IPS-18a (cell line): ENCODE measurements around the gene C1RL.

Experiments used
- H3K27ac ChIP-seq: one replicate; pipeline ENCODE4 v1.5.1; 2013; ENCODE audit warnings: low read length
- H3K27me3 ChIP-seq: one replicate; pipeline ENCODE4 v1.6.1; 2013; ENCODE audit warnings: mild to moderate bottlenecking, low read length; ENCODE audit not compliant: control insufficient read depth, insufficient read depth
- H3K36me3 ChIP-seq: one replicate; pipeline ENCODE4 v1.6.1; 2013; ENCODE audit warnings: low read depth, low read length; ENCODE audit not compliant: control insufficient read depth
- H3K4me1 ChIP-seq: one replicate; pipeline ENCODE4 v1.6.1; 2013; ENCODE audit warnings: low read depth, low read length; ENCODE audit not compliant: control insufficient read depth
- H3K4me3 ChIP-seq: one replicate; pipeline ENCODE4 v1.5.1; 2013; ENCODE audit warnings: low read length
- H3K9ac ChIP-seq: one replicate; pipeline ENCODE4 v1.6.1; 2013; ENCODE audit warnings: mild to moderate bottlenecking, low read length, moderate library complexity
- H3K9me3 ChIP-seq: one replicate; pipeline ENCODE4 v1.6.1; 2013; ENCODE audit warnings: low read depth, low read length; ENCODE audit not compliant: control insufficient read depth

Gene C1RL

DNA sequence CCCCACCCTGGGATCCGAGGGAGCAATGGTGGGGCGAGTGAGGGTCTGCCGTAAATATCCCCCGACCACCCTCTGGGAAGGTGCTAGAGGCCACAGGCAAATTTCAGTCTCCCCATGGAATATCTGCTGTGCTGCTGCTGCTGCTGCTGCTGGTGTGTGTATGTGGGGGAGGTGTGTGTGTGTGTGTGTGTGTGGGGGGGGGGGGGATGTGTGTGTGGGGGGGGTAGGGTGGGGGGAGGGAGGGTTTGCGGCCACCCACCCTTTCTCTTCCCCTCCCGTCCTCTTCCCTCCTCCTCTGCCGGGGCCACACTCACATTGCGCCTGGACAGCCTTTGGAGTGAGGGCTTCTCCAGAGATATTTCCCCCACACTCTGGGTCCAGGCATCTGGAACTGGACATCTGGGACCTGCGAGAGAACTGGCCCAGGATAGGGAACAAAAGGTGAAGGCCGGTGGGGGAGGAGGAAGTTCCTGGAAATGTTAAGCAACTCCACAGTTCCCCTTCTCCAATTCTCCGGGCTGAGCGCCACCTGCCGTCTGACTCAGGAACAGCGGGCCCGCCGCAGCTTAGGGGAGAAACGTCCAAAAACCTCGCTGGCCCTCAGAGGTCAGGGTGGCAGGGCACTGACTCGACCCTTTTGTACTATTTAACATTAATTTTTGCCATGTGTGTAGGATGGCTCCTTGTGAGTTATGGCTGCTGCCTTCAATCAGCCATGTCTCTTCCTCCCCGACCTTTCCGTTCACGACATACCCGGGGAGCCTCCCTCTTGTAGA is at the start of gene C1RL:
C1RL (minus strand) TSS at position 419 of the 776 bp plus-strand sequence; CDS start at position 385, 34 bp downstream.
- Histone ChIP-seq H3K4me3 (peak within 1 kb of the TSS; percentile 91), H3K9ac (peak within 1 kb of the TSS; percentile 80), H3K36me3 (no peaks in the 10 kb centered on the region), H3K27ac (peak within 1 kb of the TSS; percentile 49), H3K4me1 (no peaks in the 10 kb centered on the region), H3K9me3 (no peaks in the 10 kb centered on the region), H3K27me3 (no peaks in the 10 kb centered on the region)

DNA sequence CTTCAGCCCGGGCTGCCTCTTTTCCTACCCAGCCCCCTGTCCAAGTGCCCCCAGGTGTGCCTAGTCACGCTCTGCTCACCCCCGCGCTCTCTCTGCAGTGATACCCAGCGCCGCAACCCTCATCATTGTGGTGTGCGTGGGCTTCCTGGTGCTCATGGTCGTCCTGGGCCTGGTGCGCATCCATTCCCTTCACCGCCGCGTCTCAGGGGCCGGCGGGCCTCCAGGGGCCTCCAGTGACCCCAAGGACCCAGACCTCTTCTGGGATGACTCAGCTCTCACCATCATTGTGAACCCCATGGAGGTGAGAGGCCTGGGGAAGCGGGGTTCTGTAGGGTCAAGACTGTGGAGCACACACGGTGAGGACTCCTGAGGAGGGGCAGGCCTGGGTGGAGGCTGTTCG is 48.4 kb upstream of the C1RL start:
- H3K36me3 ChIP-seq, result no peaks in the 10 kb centered on the region
- H3K4me1 ChIP-seq, result no peaks in the 10 kb centered on the region
- H3K27me3 ChIP-seq, result no peaks in the 10 kb centered on the region
- no peak overlapping the region for H3K9ac ChIP-seq
- H3K4me3 ChIP-seq, result no peak overlapping the region
- no peak overlapping the region for H3K27ac ChIP-seq
- H3K9me3 ChIP-seq, result no peaks in the 10 kb centered on the region

- Histone ChIP-seq H3K36me3 (no peaks in the 10 kb centered on the region), H3K9ac (no peak overlapping the region), H3K4me3 (no peak overlapping the region), H3K27ac (no peak overlapping the region), H3K9me3 (no peaks in the 10 kb centered on the region), H3K4me1 (no peaks in the 10 kb centered on the region), H3K27me3 (no peaks in the 10 kb centered on the region)
These were observed 47.5 kb upstream of the C1RL start for GRCh38 chr12:7156259-7157197.

- Histone ChIP-seq H3K4me3 (no peak overlapping the region), H3K9ac (no peak overlapping the region), H3K27me3 (no peaks in the 10 kb centered on the region), H3K4me1 (no peaks in the 10 kb centered on the region), H3K27ac (no peak overlapping the region), H3K36me3 (peaks cover 8% of the 10 kb centered on the region), H3K9me3 (no peaks in the 10 kb centered on the region)
These were observed 46.5 kb upstream of the C1RL start for GRCh38 chr12:7155471-7156034.

DNA sequence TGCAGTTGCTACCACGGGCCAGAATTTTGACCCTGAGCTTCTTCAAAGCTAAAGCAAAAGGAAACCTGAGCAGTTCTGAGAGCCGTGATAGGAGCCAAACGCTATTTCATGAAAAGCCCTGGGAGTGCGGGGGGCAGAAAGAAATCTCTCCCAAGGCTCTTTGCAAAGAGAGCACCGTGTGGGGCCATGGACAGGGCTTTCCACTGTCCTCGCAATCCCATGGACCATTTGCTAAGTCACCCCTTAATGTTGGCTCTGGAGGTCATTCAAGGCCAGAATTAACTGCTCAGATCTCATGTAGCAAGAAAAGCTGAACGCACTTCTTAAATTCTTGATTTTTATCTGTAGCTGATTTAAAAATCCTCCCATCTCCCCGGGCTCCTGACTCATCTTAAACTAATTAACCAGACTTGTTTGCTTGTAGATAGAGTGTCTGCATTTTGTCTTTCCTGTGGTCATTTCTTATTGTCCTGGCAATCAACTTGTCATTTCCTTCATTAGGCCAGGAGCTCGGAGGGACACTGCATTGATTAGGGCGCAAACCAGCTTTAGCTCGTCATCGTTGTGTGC is 46.0 kb upstream of the C1RL start:
- Histone ChIP-seq H3K9ac (no peak overlapping the region), H3K4me1 (no peaks in the 10 kb centered on the region), H3K4me3 (no peak overlapping the region), H3K9me3 (no peaks in the 10 kb centered on the region), H3K27me3 (no peaks in the 10 kb centered on the region), H3K36me3 (peaks cover 11% of the 10 kb centered on the region), H3K27ac (no peak overlapping the region)

DNA sequence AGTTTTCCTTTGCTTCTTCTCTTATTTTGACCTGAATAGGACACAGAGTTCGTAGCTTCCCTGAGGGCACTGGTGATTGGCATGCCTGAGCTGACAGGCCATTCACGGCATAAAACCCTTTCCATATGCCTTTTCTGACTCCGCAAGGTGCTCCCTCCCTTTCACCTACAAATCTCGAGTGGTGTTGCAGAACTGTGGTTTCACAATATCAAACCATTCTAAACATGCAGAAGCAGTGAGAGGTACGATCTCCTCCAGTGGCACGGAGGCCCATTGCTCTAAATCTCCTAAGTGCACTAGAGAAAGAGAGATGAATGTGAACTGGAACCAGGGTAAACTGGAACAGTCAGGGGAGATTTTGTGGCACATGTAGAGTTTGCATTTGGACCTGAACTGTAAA is 45.0 kb upstream of the C1RL start:
- peaks cover 11% of the 10 kb centered on the region for H3K36me3 ChIP-seq
- H3K4me1 ChIP-seq, result no peaks in the 10 kb centered on the region
- no peak overlapping the region for H3K4me3 ChIP-seq
- H3K27ac ChIP-seq, result no peak overlapping the region
- H3K9me3 ChIP-seq, result no peaks in the 10 kb centered on the region
- no peak overlapping the region for H3K9ac ChIP-seq
- no peaks in the 10 kb centered on the region for H3K27me3 ChIP-seq

GRCh38 chr12:7152818-7153217 is 43.8 kb upstream of the C1RL start:
- H3K4me1 ChIP-seq, result no peaks in the 10 kb centered on the region
- H3K9ac ChIP-seq, result no peak overlapping the region
- H3K36me3 ChIP-seq, result peaks cover 11% of the 10 kb centered on the region
- no peak overlapping the region for H3K27ac ChIP-seq
- no peaks in the 10 kb centered on the region for H3K27me3 ChIP-seq
- H3K9me3 ChIP-seq, result no peaks in the 10 kb centered on the region
- H3K4me3 ChIP-seq, result no peak overlapping the region

DNA sequence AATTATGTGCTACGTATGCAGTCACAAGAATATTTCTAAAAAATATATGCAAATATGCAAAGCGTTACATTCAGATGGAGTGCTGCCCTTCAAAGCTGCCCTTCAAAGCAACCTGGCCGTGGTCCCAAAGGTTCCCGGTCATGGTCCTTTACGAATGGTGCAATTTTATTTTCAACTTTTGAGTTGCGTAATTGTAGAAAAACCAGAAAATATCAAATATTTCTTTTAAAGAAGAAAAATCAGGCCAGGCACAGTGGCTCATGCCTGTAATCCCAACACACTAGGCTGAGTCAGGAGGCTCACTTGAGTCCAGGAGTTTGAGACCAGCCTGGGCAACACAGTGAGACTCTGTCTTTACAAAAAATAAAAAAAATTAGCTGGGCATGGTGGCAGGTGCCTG is 42.5 kb upstream of the C1RL start:
- no peak overlapping the region for H3K4me3 ChIP-seq
- H3K9me3 ChIP-seq, result no peaks in the 10 kb centered on the region
- H3K27ac ChIP-seq, result no peak overlapping the region
- peaks cover 11% of the 10 kb centered on the region for H3K36me3 ChIP-seq
- H3K4me1 ChIP-seq, result no peaks in the 10 kb centered on the region
- no peak overlapping the region for H3K9ac ChIP-seq
- H3K27me3 ChIP-seq, result no peaks in the 10 kb centered on the region

DNA sequence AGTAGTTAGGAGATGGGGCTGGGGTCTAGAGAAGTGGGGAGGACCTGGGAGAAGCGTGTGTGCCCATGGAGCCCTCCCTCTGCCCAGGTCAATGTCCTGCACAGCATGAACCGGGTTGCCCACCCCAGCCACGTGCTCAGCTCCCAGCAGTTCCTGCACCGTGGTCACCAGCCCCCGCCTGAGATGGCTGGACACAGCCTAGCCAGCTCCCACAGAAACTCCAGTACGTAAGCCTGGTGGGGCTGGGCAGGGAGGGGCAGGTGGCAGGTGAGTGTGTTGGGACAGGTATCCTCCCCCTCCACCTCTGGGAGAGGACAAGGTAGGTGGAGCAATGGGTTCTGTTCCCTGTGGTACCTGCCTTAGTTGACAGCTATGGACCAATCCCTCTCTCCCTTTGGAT is 41.8 kb upstream of the C1RL start:
- Histone ChIP-seq H3K27me3 (no peaks in the 10 kb centered on the region), H3K4me1 (no peaks in the 10 kb centered on the region), H3K9ac (no peak overlapping the region), H3K9me3 (no peaks in the 10 kb centered on the region), H3K4me3 (no peak overlapping the region), H3K36me3 (peaks cover 11% of the 10 kb centered on the region), H3K27ac (no peak overlapping the region)

- H3K36me3 ChIP-seq, result peaks cover 11% of the 10 kb centered on the region
- no peaks in the 10 kb centered on the region for H3K27me3 ChIP-seq
- no peaks in the 10 kb centered on the region for H3K9me3 ChIP-seq
- no peaks in the 10 kb centered on the region for H3K4me1 ChIP-seq
- no peak overlapping the region for H3K4me3 ChIP-seq
- H3K27ac ChIP-seq, result no peak overlapping the region
- no peak overlapping the region for H3K9ac ChIP-seq
These were observed 41.3 kb upstream of the C1RL start for GRCh38 chr12:7150356-7150755.

DNA sequence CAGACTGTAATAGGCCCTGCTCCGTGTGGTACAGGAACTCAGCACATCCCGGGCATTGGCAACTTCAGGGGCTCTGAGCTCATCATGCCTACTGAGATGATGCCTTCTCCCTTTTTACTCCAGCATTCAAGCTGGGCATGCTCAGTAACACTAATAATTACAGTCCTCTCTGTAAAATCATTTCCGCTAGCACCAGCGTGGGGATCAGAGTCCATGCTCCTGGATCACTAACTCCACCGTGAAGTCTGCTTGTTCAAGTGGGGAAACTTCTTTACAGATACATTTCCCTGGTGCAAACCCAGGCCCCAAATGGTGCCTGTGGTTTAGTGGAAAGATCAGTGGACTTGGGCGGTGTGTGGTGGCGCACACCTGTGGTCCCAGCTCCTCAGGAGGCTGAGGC is 37.9 kb upstream of the C1RL start:
- no peaks in the 10 kb centered on the region for H3K4me1 ChIP-seq
- no peaks in the 10 kb centered on the region for H3K27me3 ChIP-seq
- no peak overlapping the region for H3K4me3 ChIP-seq
- no peak overlapping the region for H3K9ac ChIP-seq
- peaks cover 11% of the 10 kb centered on the region for H3K36me3 ChIP-seq
- H3K27ac ChIP-seq, result no peak overlapping the region
- no peaks in the 10 kb centered on the region for H3K9me3 ChIP-seq
